Motor neuron (in vitro differentiated cells): Measurements from ENCODE around the gene NOP9. TPM values are rescaled to one million over a fixed set of nuclear protein-coding genes. Genes with fewer than 3 reads are reported as not detected.

ENCODE experiments used
- ATAC-seq, 8 experiments: fragments of 200-7000 bp; cut with Tn5 transposase; replicated peaks in 6 of 8; 2 replicates each; pipeline ENCODE4 v1.8.0; 2021; ENCODE audit warnings: mild to moderate bottlenecking in 8 of 8, moderate library complexity in 8 of 8
- H3K27ac ChIP-seq, 2 donors: fragments of 250-450 bp; sonication (Bioruptor Pico); 2 replicates each; pipeline ENCODE4 v1.9.0; 2021; ENCODE audit warnings: antibody characterized with exemption in 2 of 2, mild to moderate bottlenecking in 2 of 2, moderate library complexity in 1 of 2
- H3K4me1 ChIP-seq, 2 donors: fragments of 250-450 bp; sonication (Bioruptor Pico); replicated peaks in 1 of 2; 2 replicates each; pipeline ENCODE4 v1.6.1; 2021; ENCODE audit warnings: antibody characterized with exemption in 2 of 2, mild to moderate bottlenecking in 2 of 2, moderate library complexity in 1 of 2
- H3K4me3 ChIP-seq, 5 donors: fragments of 250-450 bp; sonication (Bioruptor Pico); 2 replicates each; pipeline ENCODE4 v1.9.0; 2021; ENCODE audit warnings: antibody characterized with exemption in 5 of 5, mild to moderate bottlenecking in 5 of 5, moderate library complexity in 4 of 5
- WGBS, 10 experiments: fragments of 450-650 bp; shearing (Covaris generic); methylation state at CpG; one replicate each; pipeline ENCODE4 v1.0.0; 2022; 5-methylcytosine and 5-hydroxymethylcytosine counted together
- in situ Hi-C, 9 experiments: fragments of 400-800 bp; cut with MboI; loops; one replicate each; pipeline ENCODE4 v1.15.0; 2021; ENCODE audit warnings: low sequenced_read_pairs in 9 of 9, low pct_unique_long_range_greater_than_20kb in 2 of 9; ENCODE audit not compliant: unreplicated experiment in 9 of 9
- total RNA-seq, 8 experiments: library from RNA; unstranded; fragments of 300-600 nt; gene quantifications; 2 replicates each; pipeline versions ENCODE4 v1.2.3 to v1.2.4, GENCODE V29; 2022

NOP9 gene
- total RNA-seq, 8 experiments from 2014 or later = 13.5 to 32.8 (median 16.6) TPM

- ATAC-seq = no peak
- Histone ChIP-seq H3K27ac (no peak overlapping the region), H3K4me3 (no peak overlapping the region), H3K4me1 (peaks cover 3 to 6% of the 10 kb centered on the region in 2 donors)
- WGBS, 10 experiments = 40 to 100% (median 92%) methylated on average over 1 to 3 of the region's 11 CpGs; no CpG with 5 or more reads in 2 of the 10 experiments
- in situ Hi-C loops = loop anchor here in 1 of 9 experiments (10.0 kb wide), 1 partner anchor 47 kb away; the partner anchor contains the start of gene TINF2
Observed at GRCh38 chr14:24292118-24292807, 7.4 kb upstream of the NOP9 start.

- Histone ChIP-seq H3K27ac (no peak overlapping the region), H3K4me1 (peaks cover 3 to 6% of the 10 kb centered on the region in 2 donors), H3K4me3 (no peak overlapping the region)
- in situ Hi-C loops = loop anchor here in 1 of 9 experiments (10.0 kb wide), 1 partner anchor 49 kb away; the partner anchor contains the start of gene TINF2
- 87 to 100% (median 100%) methylated on average over 1 to 2 of the region's 2 CpGs; no CpG with 5 or more reads in 1 of the 10 experiments for WGBS, 10 experiments
- no peak for ATAC-seq
Observed at GRCh38 chr14:24293525-24293924, 6.1 kb upstream of the NOP9 start.

GRCh38 chr14:24296341-24297157 is 3.1 kb upstream of the NOP9 start:
- in situ Hi-C loops = loop anchor here in 1 of 9 experiments (10.0 kb wide), 1 partner anchor 52 kb away; the partner anchor contains the start of gene TINF2
- no peak overlapping the region for H3K4me3 ChIP-seq
- peaks cover 6 to 10% of the 10 kb centered on the region in 2 donors for H3K4me1 ChIP-seq
- no peak overlapping the region for H3K27ac ChIP-seq
- peak; percentile 42 to 82 (median 74) for ATAC-seq
- WGBS, 10 experiments = 17 to 80% (median 58%) methylated on average over 1 to 12 of the region's 12 CpGs; no CpG with 5 or more reads in 2 of the 10 experiments

GRCh38 chr14:24297190-24297964 is 2.3 kb upstream of the NOP9 start:
- Histone ChIP-seq H3K4me1 (peaks cover 6 to 10% of the 10 kb centered on the region in 2 donors), H3K4me3 (no peak overlapping the region), H3K27ac (no peak overlapping the region)
- in situ Hi-C loops = loop anchor here in 1 of 9 experiments (10.0 kb wide), 1 partner anchor 53 kb away; the partner anchor contains the start of gene TINF2
- 24 to 68% (median 42%) methylated on average over 1 to 5 of the region's 5 CpGs; no CpG with 5 or more reads in 1 of the 10 experiments for WGBS, 10 experiments
- ATAC-seq = peak in 3 of 8 experiments; percentile 1 to 2 (median 1)

GRCh38 chr14:24298892-24299254 is 777 bp upstream of the NOP9 start:
- WGBS, 10 experiments = 0 to 90% (median 56%) methylated on average over 1 to 7 of the region's 7 CpGs; no CpG with 5 or more reads in 4 of the 10 experiments
- peak; percentile 23 to 47 (median 27) for ATAC-seq
- in situ Hi-C loops = loop anchor here in 1 of 9 experiments (10.0 kb wide), 1 partner anchor 54 kb away; the partner anchor contains the start of gene TINF2
- no peak overlapping the region for H3K27ac ChIP-seq
- peaks cover 6 to 10% of the 10 kb centered on the region in 2 donors for H3K4me1 ChIP-seq
- H3K4me3 ChIP-seq = peak overlapping the region; percentile 67 to 95 (median 76)

GRCh38 chr14:24300326-24300980 is 803 bp downstream of the NOP9 start:
- WGBS, 10 experiments = 26 to 86% (median 41%) methylated on average over 1 to 7 of the region's 16 CpGs; no CpG with 5 or more reads in 5 of the 10 experiments
- in situ Hi-C loops = no loop called here
- H3K4me1 ChIP-seq = peaks cover 6 to 10% of the 10 kb centered on the region in 2 donors
- H3K27ac ChIP-seq = no peak overlapping the region
- ATAC-seq = no peak
- peak overlapping the region; percentile 67 to 95 (median 76) for H3K4me3 ChIP-seq

GRCh38 chr14:24304019-24304387 is 4.4 kb downstream of the NOP9 start:
- H3K4me1 ChIP-seq = peaks cover 3 to 7% of the 10 kb centered on the region in 2 donors
- ATAC-seq = no peak
- no peak overlapping the region for H3K27ac ChIP-seq
- in situ Hi-C loops = no loop called here
- H3K4me3 ChIP-seq = no peak overlapping the region
- WGBS, 10 experiments = 90 to 100% (median 98%) methylated on average over 2 to 8 of the region's 11 CpGs; no CpG with 5 or more reads in 5 of the 10 experiments

- peaks cover 0 to 3% of the 10 kb centered on the region in 2 donors for H3K4me1 ChIP-seq
- H3K27ac ChIP-seq = no peak overlapping the region
- ATAC-seq = no peak
- H3K4me3 ChIP-seq = no peak overlapping the region
- 0 to 100% (median 90%) methylated on average over 1 to 10 of the region's 11 CpGs; no CpG with 5 or more reads in 1 of the 10 experiments for WGBS, 10 experiments
- in situ Hi-C loops = no loop called here
Observed at GRCh38 chr14:24307156-24307574, 7.5 kb downstream of the NOP9 start.

- in situ Hi-C loops = no loop called here
- H3K4me1 ChIP-seq = peaks cover 0 to 3% of the 10 kb centered on the region in 2 donors
- WGBS, 10 experiments = 0 to 100% (median 20%) methylated on average over 1 to 3 of the region's 6 CpGs; no CpG with 5 or more reads in 1 of the 10 experiments
- no peak within 1 kb of the TSS for H3K4me3 ChIP-seq
- peak; percentile 18 to 76 (median 46) for ATAC-seq
- no peak within 1 kb of the TSS for H3K27ac ChIP-seq
Observed at GRCh38 chr14:24307575-24308341, 8.1 kb downstream of the NOP9 start, which contains the start of gene CIDEB. Gene CIDEB, minus strand, starts transcription at chr14:24307977. Its CDS starts 119 bp downstream, at chr14:24307858.

- in situ Hi-C loops = no loop called here
- peaks cover 0 to 3% of the 10 kb centered on the region in 2 donors for H3K4me1 ChIP-seq
- ATAC-seq = peak in 2 of 8 experiments; percentile 3 to 31
- 35 to 100% (median 87%) methylated on average over 1 to 5 of the region's 7 CpGs; no CpG with 5 or more reads in 2 of the 10 experiments for WGBS, 10 experiments
- no peak overlapping the region for H3K27ac ChIP-seq
- H3K4me3 ChIP-seq = no peak overlapping the region
Observed at GRCh38 chr14:24308342-24309124, 8.9 kb downstream of the NOP9 start.
